Pancreas (tissue), 10 donors: Measurements from ENCODE around the gene GLB1L. TPM values are rescaled to one million over a fixed set of nuclear protein-coding genes. Genes with fewer than 3 reads are reported as not detected.

Experiments
- ATAC-seq, 4 donors: fragments of 200-7000 bp; cut with Tn5 transposase; one replicate each; pipeline versions ENCODE4 v1.8.0 to v1.9.1; 2020; ENCODE audit warnings: mild to moderate bottlenecking in 4 of 4, moderate library complexity in 4 of 4
- DNase-seq, 6 donors: peaks; one replicate each; pipeline ENCODE4 v3.0.0-alpha.2; 2020
- FAIRE-seq: peaks from 2 replicates; lab custom pipeline; 2012; peaks lifted over from hg19 to GRCh38; lab: Jason Lieb, UNC
- H3K27ac ChIP-seq, 4 donors: fragments of 200-600 bp; sonication (generic); 1 replicate in 3 of 4; 2 replicates in 1 of 4; pipeline versions ENCODE4 v1.5.0 to v1.8.0; 2020
- H3K27me3 ChIP-seq, 4 donors: fragments of 200-600 bp; one replicate each; pipeline ENCODE4 v1.8.0; 2021
- H3K36me3 ChIP-seq, 3 donors: fragments of 200-600 bp; sonication (generic) in 1 of 3; one replicate each; pipeline versions ENCODE4 v1.5.0 to v1.8.0; 2020 to 2021
- H3K4me1 ChIP-seq, 3 donors: fragments of 200-600 bp; one replicate each; pipeline ENCODE4 v1.8.0; 2021
- H3K4me3 ChIP-seq, 4 donors: fragments of 200-600 bp; sonication (generic) in 2 of 4; one replicate each; pipeline versions ENCODE4 v1.5.0 to v1.8.0; 2020 to 2021
- H3K9me3 ChIP-seq, 4 donors: fragments of 200-600 bp; one replicate each; pipeline ENCODE4 v1.8.0; 2021
- WGBS, 2 donors: extraction: QIAGEN DNeasy Blood & Tissue Kit; methylation state at CpG; one replicate each; pipeline ENCODE4 v1.1.7; 2013; 5-methylcytosine and 5-hydroxymethylcytosine counted together
- intact Hi-C, 3 donors: fragments of 100-400 bp; cut with DNase I; formaldehyde crosslinking; loops; one replicate each; pipeline versions ENCODE4 v1.11.1 to v1.14.2; 2022
- polyA plus RNA-seq, 2 donors: library from polyadenylated mRNA; stranded (reverse); fragments of 200-250 nt; gene quantifications; one replicate each; pipeline ENCODE4 v1.2.3, GENCODE V29; 2013
- total RNA-seq, 6 donors: library from RNA; stranded (reverse); fragmentation: NEBNext Ultra II Directional in 4 of 6; extraction: Animal tissue kit (Norgen Biotek cat#: 25700) in 4 of 6; gene quantifications; one replicate each; pipeline versions ENCODE4 v1.2.1 to v1.2.4, GENCODE V29; 2021 to 2023
- TF ChIP-seq, protein P1 (sequence below), 4 donors: fragments of 200-600 bp; sonication (generic) in 3 of 4; IDR thresholded peaks; one replicate each; pipeline versions ENCODE4 v1.5.0 to v1.8.0; 2021; ENCODE audit warnings: antibody characterized with exemption in 4 of 4
- donor health status: healthy with polysubstance abuse.
- donor health status: DM: no; HTN: no; CAD: no; lungs with moderate emphysema.
- donor health status: DM: no; HTN: no; CAD: no.
- donor health status: control.
- donor health status: control.
- donor health status: Bipolar disorder and iron deficiency.
- donor health status: DM: yes; HTN: yes; CAD: no.
- donor health status: DM: no; HTN: no; CAD: no.
- donor health status: DM: no; HTN: no; CAD: no.
- donor health status: DM: yes; HTN: yes; CAD: no.

GLB1L gene
- total and polyA plus RNA-seq, 8 donors: 1.8 to 6.9 (median 3.2) TPM

DNA sequence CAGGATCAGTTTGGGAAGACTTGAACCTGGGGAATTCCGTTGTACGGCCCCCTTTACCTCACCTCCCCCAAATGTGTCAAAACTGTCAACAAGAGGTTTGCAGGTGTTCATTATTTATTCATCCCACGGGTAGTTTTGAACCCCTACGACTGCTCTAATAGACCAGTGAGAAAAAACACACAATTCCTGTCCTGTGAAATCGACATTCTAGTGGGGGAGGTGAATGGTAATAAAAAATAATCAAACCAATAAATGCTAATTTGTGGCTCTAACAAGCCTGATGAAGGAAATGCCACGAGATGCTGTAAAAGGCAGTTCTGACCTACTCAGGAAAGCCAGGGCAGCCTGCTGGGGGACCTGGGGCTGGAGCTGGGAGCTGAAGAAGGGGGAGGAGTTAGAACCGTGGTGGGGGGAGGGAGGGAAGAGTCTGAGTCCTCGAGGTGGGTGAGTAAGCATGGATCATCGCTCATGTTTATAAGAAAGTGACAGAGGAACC, 33.5 kb upstream of the GLB1L start:
- DNase-seq (no peak), ATAC-seq (peak; percentile 1 to 73 (median 48)), FAIRE-seq (peak; percentile 86)
- TF ChIP-seq, protein P1, sequence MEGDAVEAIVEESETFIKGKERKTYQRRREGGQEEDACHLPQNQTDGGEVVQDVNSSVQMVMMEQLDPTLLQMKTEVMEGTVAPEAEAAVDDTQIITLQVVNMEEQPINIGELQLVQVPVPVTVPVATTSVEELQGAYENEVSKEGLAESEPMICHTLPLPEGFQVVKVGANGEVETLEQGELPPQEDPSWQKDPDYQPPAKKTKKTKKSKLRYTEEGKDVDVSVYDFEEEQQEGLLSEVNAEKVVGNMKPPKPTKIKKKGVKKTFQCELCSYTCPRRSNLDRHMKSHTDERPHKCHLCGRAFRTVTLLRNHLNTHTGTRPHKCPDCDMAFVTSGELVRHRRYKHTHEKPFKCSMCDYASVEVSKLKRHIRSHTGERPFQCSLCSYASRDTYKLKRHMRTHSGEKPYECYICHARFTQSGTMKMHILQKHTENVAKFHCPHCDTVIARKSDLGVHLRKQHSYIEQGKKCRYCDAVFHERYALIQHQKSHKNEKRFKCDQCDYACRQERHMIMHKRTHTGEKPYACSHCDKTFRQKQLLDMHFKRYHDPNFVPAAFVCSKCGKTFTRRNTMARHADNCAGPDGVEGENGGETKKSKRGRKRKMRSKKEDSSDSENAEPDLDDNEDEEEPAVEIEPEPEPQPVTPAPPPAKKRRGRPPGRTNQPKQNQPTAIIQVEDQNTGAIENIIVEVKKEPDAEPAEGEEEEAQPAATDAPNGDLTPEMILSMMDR (IDR thresholded peaks at IDR 0.05): no peak
- peaks cover 7 to 18% (median 9%) of the 10 kb centered on the region in 3 donors for H3K4me1 ChIP-seq
- no peaks in the 10 kb centered on the region for H3K27me3 ChIP-seq
- peaks cover 0 to 15% (median 0%) of the 10 kb centered on the region in 3 donors for H3K36me3 ChIP-seq
- no peaks in the 10 kb centered on the region for H3K9me3 ChIP-seq
- peak overlapping the region; percentile 92 to 98 (median 98) for H3K27ac ChIP-seq
- intact Hi-C loops: no loop called here
- WGBS, 2 donors: 4 to 5% methylated on average over 9 of the region's 9 CpGs
- H3K4me3 ChIP-seq: peak overlapping the region in 3 of 4 donors; percentile 69 to 85 (median 78)

DNA sequence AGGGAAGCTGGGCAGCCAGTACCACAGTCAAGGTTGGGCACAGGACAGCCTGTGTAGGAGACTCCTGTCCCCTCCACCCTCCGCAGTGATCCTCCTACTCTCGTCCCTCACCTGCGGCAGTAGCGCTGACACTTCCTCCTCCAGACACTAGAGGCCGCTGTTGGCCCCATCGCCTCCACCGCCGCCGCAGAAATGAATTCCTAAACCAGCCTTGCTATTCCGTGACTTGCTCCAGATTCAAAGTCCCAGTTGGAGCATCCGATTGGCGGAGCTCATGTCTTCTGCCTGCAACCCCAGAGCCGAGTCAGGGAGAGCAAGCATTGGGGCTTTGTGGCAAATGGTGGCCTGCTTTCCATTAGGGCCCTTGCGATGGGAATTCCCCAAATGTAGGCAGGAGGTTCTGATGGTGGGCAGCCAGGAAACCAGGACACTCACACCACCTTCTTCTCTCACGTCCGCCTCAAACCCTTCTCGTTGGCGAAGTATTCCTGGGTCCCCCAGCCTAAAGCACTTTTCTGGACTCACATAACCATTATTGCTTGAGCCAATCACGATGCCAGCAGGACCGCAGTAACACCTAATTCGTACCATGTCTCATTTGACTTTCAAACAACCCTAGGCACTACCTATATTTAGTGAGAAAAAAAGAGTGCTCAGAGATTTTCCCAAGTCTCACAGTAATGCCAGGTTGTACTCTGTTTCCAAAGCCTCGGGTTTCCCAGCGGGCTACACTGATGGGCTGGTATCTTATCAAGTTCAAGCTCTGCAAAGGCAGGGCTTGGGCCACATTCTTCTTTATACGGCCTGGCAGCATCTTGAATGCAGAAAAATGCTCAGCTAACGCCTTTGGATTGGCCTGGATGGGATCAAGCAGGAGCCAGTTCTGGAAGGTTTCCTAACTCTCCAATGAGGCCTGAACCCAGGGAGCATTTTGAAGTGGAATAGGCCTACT, 32.7 kb upstream of the GLB1L start:
- Histone ChIP-seq H3K27ac (peak overlapping the region; percentile 92 to 98 (median 98)), H3K36me3 (peaks cover 0 to 13% (median 0%) of the 10 kb centered on the region in 3 donors), H3K4me1 (peaks cover 7 to 18% (median 9%) of the 10 kb centered on the region in 3 donors), H3K27me3 (no peaks in the 10 kb centered on the region), H3K4me3 (peak overlapping the region in 2 of 4 donors; percentile 14 to 78), H3K9me3 (no peaks in the 10 kb centered on the region)
- 26% methylated on average over 25 of the region's 25 CpGs for WGBS, 2 donors
- FAIRE-seq (no peak), DNase-seq (peak; percentile 70 to 90 (median 83)), ATAC-seq (peak; percentile 47 to 76 (median 62))
- intact Hi-C loops: no loop called here
- TF ChIP-seq, protein P1 (IDR thresholded peaks at IDR 0.05): peak; percentile 95 to 99 (median 98)

DNA sequence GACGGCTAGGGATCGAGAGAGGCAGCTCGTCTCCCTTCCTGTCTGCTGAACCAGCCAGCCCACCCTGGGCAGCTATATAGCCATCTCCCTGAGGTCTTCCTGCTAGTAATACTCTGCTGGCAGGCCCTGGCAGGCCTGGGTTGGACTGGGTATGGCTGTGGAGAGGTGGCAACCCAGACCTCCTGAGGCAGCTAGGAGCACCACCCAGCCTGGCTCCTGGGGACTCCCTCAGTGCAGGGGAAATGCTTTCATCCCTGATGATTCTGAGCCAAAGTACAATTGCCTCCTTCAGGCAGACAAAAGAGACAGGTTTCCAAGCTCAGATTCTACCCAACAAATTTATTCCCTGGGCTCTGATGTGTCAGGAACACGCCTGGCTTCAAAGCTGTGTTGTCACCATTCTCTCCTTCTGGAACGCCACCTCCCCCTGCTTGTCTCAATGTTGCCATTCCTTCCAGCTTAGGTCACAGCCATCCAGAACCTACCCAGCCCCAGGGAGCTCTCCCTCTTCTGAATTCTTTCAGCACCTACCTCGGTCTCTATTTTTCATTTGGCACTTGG, 29.2 kb upstream of the GLB1L start:
- DNase-seq (no peak), ATAC-seq (peak in 1 of 4 donors; percentile 11), FAIRE-seq (no peak)
- Histone ChIP-seq H3K4me3 (no peak overlapping the region), H3K27ac (peak overlapping the region; percentile 17 to 84 (median 60)), H3K36me3 (no peaks in the 10 kb centered on the region), H3K4me1 (peaks cover 7 to 10% (median 9%) of the 10 kb centered on the region in 3 donors), H3K9me3 (no peaks in the 10 kb centered on the region), H3K27me3 (no peaks in the 10 kb centered on the region)
- intact Hi-C loops: no loop called here
- 45 to 49% methylated on average over 6 of the region's 6 CpGs for WGBS, 2 donors
- TF ChIP-seq, protein P1 (IDR thresholded peaks at IDR 0.05): no peak

DNA sequence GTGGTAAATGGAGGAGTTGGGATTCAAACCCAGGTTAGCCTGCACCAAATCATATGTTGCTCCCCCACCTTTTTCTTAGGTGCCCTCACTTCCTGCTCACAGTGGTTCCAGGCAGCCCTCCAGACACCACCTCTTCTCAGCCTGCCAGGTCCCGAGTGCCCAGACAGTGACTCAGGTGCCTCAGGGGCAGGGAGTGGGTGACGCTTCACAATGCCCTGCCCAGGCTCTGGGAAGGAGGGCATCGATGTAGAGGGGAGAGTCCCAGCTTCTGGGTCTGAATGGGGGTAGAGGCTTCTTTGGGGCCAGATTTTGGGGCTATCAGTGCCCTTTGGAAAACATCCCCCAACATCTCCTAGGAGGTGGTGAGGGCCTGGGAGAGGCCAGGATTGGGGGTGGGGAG, 28.7 kb upstream of the GLB1L start:
- Histone ChIP-seq H3K36me3 (no peaks in the 10 kb centered on the region), H3K9me3 (no peaks in the 10 kb centered on the region), H3K27me3 (no peaks in the 10 kb centered on the region), H3K4me3 (no peak overlapping the region), H3K27ac (peak overlapping the region; percentile 17 to 84 (median 60)), H3K4me1 (peaks cover 7 to 10% (median 9%) of the 10 kb centered on the region in 3 donors)
- 65 to 80% methylated on average over 3 of the region's 3 CpGs for WGBS, 2 donors
- FAIRE-seq: no peak
- intact Hi-C loops: no loop called here
- peak in 2 of 4 donors; percentile 21 to 26 for ATAC-seq
- TF ChIP-seq, protein P1 (IDR thresholded peaks at IDR 0.05): no peak
- no peak for DNase-seq
